Myocyte (in vitro differentiated cells): Measurements from ENCODE around the gene ZNF584. TPM values are rescaled to one million over a fixed set of nuclear protein-coding genes. Genes with fewer than 3 reads are reported as not detected.

Experiments used
- DNase-seq: peaks from one replicate; pipeline ENCODE4 v3.0.0-alpha.2; 2012; ENCODE audit warnings: low read depth
- microRNA-seq: library from miRNA; unstranded; fragments of <30 nt; microRNA quantifications from one replicate; pipeline ENCODE4, GENCODE V29; 2016
- total RNA-seq: library from RNA; depleted of rRNA; stranded (reverse); fragments of >200 nt; gene quantifications from 2 replicates; pipeline ENCODE4 v1.2.3, GENCODE V29; 2014

ZNF584 gene
- total RNA-seq, 1 donor from 2014 or later: 19.4 TPM

- DNase-seq: no peak
Measured at GRCh38 chr19:58466089-58466759, 57.8 kb downstream of the ZNF584 start.

GRCh38 chr19:58466760-58467589 is 58.5 kb downstream of the ZNF584 start, which contains the start of gene ZNF324:
Gene ZNF324, plus strand, starts transcription at chr19:58467080. Its CDS starts 2,106 bp downstream, at chr19:58469186.
- peak; percentile 97 for DNase-seq

Small RNA genes within 50 kb of the gene (microRNA-seq; reads per million reads assigned to microRNA genes)
- not detected for gene MIR4754

Other genes starting within 250 kb of the ZNF584 start
- 13.8 and 15.2 TPM in 2 replicates for gene ZNF274, start 225.6 kb upstream of the ZNF584 start, total RNA-seq
- gene ZNF544, start 179.7 kb upstream of the ZNF584 start, total RNA-seq: 30.2 and 39.2 TPM in 2 replicates
- gene ZNF8, start 129.7 kb upstream of the ZNF584 start, total RNA-seq: 7.6 and 8.0 TPM in 2 replicates
- gene ERVK3-1, start 103.3 kb upstream of the ZNF584 start, total RNA-seq: 33.9 and 54.9 TPM in 2 replicates
- 2.8 and 3.5 TPM in 2 replicates for gene ZSCAN22, start 81.7 kb upstream of the ZNF584 start, total RNA-seq
- gene A1BG, start 55.2 kb upstream of the ZNF584 start, total RNA-seq: 31.5 and 49.6 TPM in 2 replicates
- gene ZNF497, start 45.9 kb upstream of the ZNF584 start, total RNA-seq: 1.5 and 1.7 TPM in 2 replicates
- gene ZNF837, start 27.6 kb upstream of the ZNF584 start, total RNA-seq: 5.5 and 5.8 TPM in 2 replicates
- 1,152 and 1,471 TPM in 2 replicates for gene RPS5, start 21.4 kb upstream of the ZNF584 start, total RNA-seq
- not detected in 2 replicates for gene RNF225, start 13.0 kb upstream of the ZNF584 start, total RNA-seq
- gene ZNF132, start 31.5 kb downstream of the ZNF584 start, total RNA-seq: 6.1 and 6.9 TPM in 2 replicates
- gene ZNF324B, start 43.0 kb downstream of the ZNF584 start, total RNA-seq: 6.8 and 8.3 TPM in 2 replicates
- gene ZNF324, start 58.4 kb downstream of the ZNF584 start, total RNA-seq: 15.0 and 15.3 TPM in 2 replicates
- 12.6 and 14.1 TPM in 2 replicates for gene ZNF446, start 67.7 kb downstream of the ZNF584 start, total RNA-seq
- 2.9 and 4.5 TPM in 2 replicates for gene SLC27A5, start 103.3 kb downstream of the ZNF584 start, total RNA-seq
- 7.2 and 10.9 TPM in 2 replicates for gene ZBTB45, start 111.2 kb downstream of the ZNF584 start, total RNA-seq
- gene TRIM28, start 135.4 kb downstream of the ZNF584 start, total RNA-seq: 238 and 268 TPM in 2 replicates
- gene CHMP2A, start 146.5 kb downstream of the ZNF584 start, total RNA-seq: 120 and 132 TPM in 2 replicates
- 76.1 and 92.4 TPM in 2 replicates for gene UBE2M, start 150.0 kb downstream of the ZNF584 start, total RNA-seq
- 20.4 and 22.3 TPM in 2 replicates for gene MZF1, start 164.7 kb downstream of the ZNF584 start, total RNA-seq